Pancreas (tissue), 10 donors: ENCODE data around the gene MAT2B. TPM values are rescaled to one million over a fixed set of nuclear protein-coding genes. Genes with fewer than 3 reads are reported as not detected.

Experiments
- ATAC-seq, 4 donors: fragments of 200-7000 bp; cut with Tn5 transposase; one replicate each; pipeline versions ENCODE4 v1.8.0 to v1.9.1; 2020; ENCODE audit warnings: mild to moderate bottlenecking in 4 of 4, moderate library complexity in 4 of 4
- DNase-seq, 6 donors: peaks; one replicate each; pipeline ENCODE4 v3.0.0-alpha.2; 2020
- FAIRE-seq: peaks from 2 replicates; lab custom pipeline; 2012; peaks lifted over from hg19 to GRCh38; lab: Jason Lieb, UNC
- H3K27ac ChIP-seq, 4 donors: fragments of 200-600 bp; sonication (generic); 1 replicate in 3 of 4; 2 replicates in 1 of 4; pipeline versions ENCODE4 v1.5.0 to v1.8.0; 2020
- H3K27me3 ChIP-seq, 4 donors: fragments of 200-600 bp; one replicate each; pipeline ENCODE4 v1.8.0; 2021
- H3K36me3 ChIP-seq, 3 donors: fragments of 200-600 bp; sonication (generic) in 1 of 3; one replicate each; pipeline versions ENCODE4 v1.5.0 to v1.8.0; 2020 to 2021
- H3K4me1 ChIP-seq, 3 donors: fragments of 200-600 bp; one replicate each; pipeline ENCODE4 v1.8.0; 2021
- H3K4me3 ChIP-seq, 4 donors: fragments of 200-600 bp; sonication (generic) in 2 of 4; one replicate each; pipeline versions ENCODE4 v1.5.0 to v1.8.0; 2020 to 2021
- H3K9me3 ChIP-seq, 4 donors: fragments of 200-600 bp; one replicate each; pipeline ENCODE4 v1.8.0; 2021
- CTCF ChIP-seq, 4 donors: fragments of 200-600 bp; sonication (generic) in 3 of 4; IDR thresholded peaks; one replicate each; pipeline versions ENCODE4 v1.5.0 to v1.8.0; 2021; ENCODE audit warnings: antibody characterized with exemption in 4 of 4
- WGBS, 2 donors: extraction: QIAGEN DNeasy Blood & Tissue Kit; methylation state at CpG; one replicate each; pipeline ENCODE4 v1.1.7; 2013; 5-methylcytosine and 5-hydroxymethylcytosine counted together
- intact Hi-C, 3 donors: fragments of 100-400 bp; cut with DNase I; formaldehyde crosslinking; loops; one replicate each; pipeline versions ENCODE4 v1.11.1 to v1.14.2; 2022
- polyA plus RNA-seq, 2 donors: library from polyadenylated mRNA; stranded (reverse); fragments of 200-250 nt; gene quantifications; one replicate each; pipeline ENCODE4 v1.2.3, GENCODE V29; 2013
- total RNA-seq, 6 donors: library from RNA; stranded (reverse); fragmentation: NEBNext Ultra II Directional in 4 of 6; extraction: Animal tissue kit (Norgen Biotek cat#: 25700) in 4 of 6; gene quantifications; one replicate each; pipeline versions ENCODE4 v1.2.1 to v1.2.4, GENCODE V29; 2021 to 2023
- donor health status: healthy with polysubstance abuse.
- donor health status: DM: no; HTN: no; CAD: no; lungs with moderate emphysema.
- donor health status: DM: no; HTN: no; CAD: no.
- donor health status: control.
- donor health status: control.
- donor health status: Bipolar disorder and iron deficiency.
- donor health status: DM: yes; HTN: yes; CAD: no.
- donor health status: DM: no; HTN: no; CAD: no.
- donor health status: DM: no; HTN: no; CAD: no.
- donor health status: DM: yes; HTN: yes; CAD: no.

MAT2B gene
- total and polyA plus RNA-seq, 8 donors, result 9.2 to 34.6 (median 15.9) TPM

GRCh38 chr5:163467682-163468081, 37.7 kb upstream of the MAT2B start:
- H3K27ac ChIP-seq, result no peak overlapping the region
- no peak for TF ChIP-seq CTCF (IDR thresholded peaks at IDR 0.05)
- DNase-seq, result no peak
- no peaks in the 10 kb centered on the region for H3K9me3 ChIP-seq
- no peak for FAIRE-seq
- intact Hi-C loops, result no loop called here
- no peak for ATAC-seq
- no peak overlapping the region for H3K4me3 ChIP-seq
- WGBS, 2 donors, result 72 to 81% methylated on average over 4 of the region's 4 CpGs
- H3K4me1 ChIP-seq, result no peaks in the 10 kb centered on the region
- H3K27me3 ChIP-seq, result peaks cover 0 to 3% (median 0%) of the 10 kb centered on the region in 4 donors
- no peaks in the 10 kb centered on the region for H3K36me3 ChIP-seq

GRCh38 chr5:163473635-163474243, 31.7 kb upstream of the MAT2B start:
- no peaks in the 10 kb centered on the region for H3K9me3 ChIP-seq
- no peaks in the 10 kb centered on the region for H3K36me3 ChIP-seq
- 86 to 88% methylated on average over 3 of the region's 3 CpGs for WGBS, 2 donors
- no peak overlapping the region for H3K27ac ChIP-seq
- DNase-seq (no peak), ATAC-seq (peak in 2 of 4 donors; percentile 40 to 51), FAIRE-seq (peak; percentile 72)
- peak in 1 of 4 donors; percentile 8 for TF ChIP-seq CTCF (IDR thresholded peaks at IDR 0.05)
- intact Hi-C loops, result no loop called here
- H3K4me1 ChIP-seq, result no peaks in the 10 kb centered on the region
- no peak overlapping the region for H3K4me3 ChIP-seq
- H3K27me3 ChIP-seq, result no peaks in the 10 kb centered on the region

GRCh38 chr5:163475411-163475810, 30.0 kb upstream of the MAT2B start:
- intact Hi-C loops, result no loop called here
- no peak for TF ChIP-seq CTCF (IDR thresholded peaks at IDR 0.05)
- no peaks in the 10 kb centered on the region for H3K36me3 ChIP-seq
- H3K27me3 ChIP-seq, result no peaks in the 10 kb centered on the region
- DNase-seq (no peak), ATAC-seq (no peak), FAIRE-seq (no peak)
- H3K27ac ChIP-seq, result no peak overlapping the region
- H3K4me1 ChIP-seq, result no peaks in the 10 kb centered on the region
- WGBS, 2 donors, result 82 to 83% methylated on average over 2 of the region's 2 CpGs
- no peak overlapping the region for H3K4me3 ChIP-seq
- no peaks in the 10 kb centered on the region for H3K9me3 ChIP-seq

- WGBS, 2 donors, result 94 to 96% methylated on average over 2 of the region's 2 CpGs
- Histone ChIP-seq H3K27me3 (no peaks in the 10 kb centered on the region), H3K36me3 (no peaks in the 10 kb centered on the region), H3K4me3 (no peak overlapping the region), H3K27ac (no peak overlapping the region), H3K4me1 (no peaks in the 10 kb centered on the region), H3K9me3 (no peaks in the 10 kb centered on the region)
- TF ChIP-seq CTCF (IDR thresholded peaks at IDR 0.05), result no peak
- FAIRE-seq, result no peak
- ATAC-seq, result no peak
- intact Hi-C loops, result no loop called here
- DNase-seq, result no peak
Observed at GRCh38 chr5:163478126-163478981, 27.1 kb upstream of the MAT2B start.

- FAIRE-seq, result no peak
- 98 to 100% methylated on average over 1 of the region's 1 CpG for WGBS, 2 donors
- no peak for ATAC-seq
- no peak overlapping the region for H3K27ac ChIP-seq
- no peaks in the 10 kb centered on the region for H3K27me3 ChIP-seq
- intact Hi-C loops, result no loop called here
- no peak for DNase-seq
- no peaks in the 10 kb centered on the region for H3K9me3 ChIP-seq
- H3K36me3 ChIP-seq, result no peaks in the 10 kb centered on the region
- TF ChIP-seq CTCF (IDR thresholded peaks at IDR 0.05), result no peak
- no peaks in the 10 kb centered on the region for H3K4me1 ChIP-seq
- H3K4me3 ChIP-seq, result no peak overlapping the region
Observed at GRCh38 chr5:163478982-163479271, 26.5 kb upstream of the MAT2B start.
